Measurements from ENCODE around the gene BMAL1. TPM values are rescaled to one million over a fixed set of nuclear protein-coding genes. Genes with fewer than 3 reads are reported as not detected.
"Not testable (repeated sequence)": the region's sequence is repeated elsewhere in the genome, so short reads cannot be mapped to it uniquely, and the experiment has no call there.

The BMAL1 gene
- total RNA-seq, result 43.6 TPM
- long read RNA-seq, transcript ARNTL-203 (20 exons, 2,746 nt), result major isoform, 9 of 83 reads
- long read RNA-seq, transcript ARNTL-201 (20 exons, 2,776 nt), result minor isoform, 6 of 83 reads
- long read RNA-seq, partial matches to known transcripts, result 6 of 83 reads
- long read RNA-seq, other reads (novel, unspliced or antisense), result 60 of 83 reads

- DNase-seq (ENCODE audit: low spot score), result peak; percentile 92
Measured at GRCh38 chr11:13277768-13278608, at the start of gene BMAL1. Gene BMAL1, plus strand, starts transcription at chr11:13277790. Its CDS starts 76,519 bp downstream, at chr11:13354309.

GRCh38 chr11:13228572-13228971 lies 49.0 kb upstream of the BMAL1 start:
- no peak for DNase-seq (ENCODE audit: low spot score)

- no peak for DNase-seq (ENCODE audit: low spot score)
Measured at GRCh38 chr11:13229136-13229535, 48.5 kb upstream of the BMAL1 start.

- no peak for DNase-seq (ENCODE audit: low spot score)
Measured at GRCh38 chr11:13229711-13230318, 47.8 kb upstream of the BMAL1 start.

- DNase-seq (ENCODE audit: low spot score), result no peak
Measured at GRCh38 chr11:13233173-13233745, 44.3 kb upstream of the BMAL1 start.

GRCh38 chr11:13235895-13236294 lies 41.7 kb upstream of the BMAL1 start:
- DNase-seq (ENCODE audit: low spot score), result no peak

GRCh38 chr11:13236626-13237025 lies 41.0 kb upstream of the BMAL1 start:
- DNase-seq (ENCODE audit: low spot score), result no peak

- no peak for DNase-seq (ENCODE audit: low spot score)
Measured at GRCh38 chr11:13237761-13238160, 39.8 kb upstream of the BMAL1 start.

GRCh38 chr11:13238879-13239514 lies 38.6 kb upstream of the BMAL1 start:
- no peak for DNase-seq (ENCODE audit: low spot score)

- DNase-seq (ENCODE audit: low spot score), result no peak
Measured at GRCh38 chr11:13242564-13242963, 35.0 kb upstream of the BMAL1 start.

- DNase-seq (ENCODE audit: low spot score), result no peak
Measured at GRCh38 chr11:13247606-13248296, 29.8 kb upstream of the BMAL1 start.

- no peak for DNase-seq (ENCODE audit: low spot score)
Measured at GRCh38 chr11:13249177-13249576, 28.4 kb upstream of the BMAL1 start.

- DNase-seq (ENCODE audit: low spot score), result no peak
Measured at GRCh38 chr11:13249992-13250391, 27.6 kb upstream of the BMAL1 start.

GRCh38 chr11:13251966-13252365 lies 25.6 kb upstream of the BMAL1 start:
- DNase-seq (ENCODE audit: low spot score), result no peak

GRCh38 chr11:13252438-13252837 lies 25.2 kb upstream of the BMAL1 start:
- no peak for DNase-seq (ENCODE audit: low spot score)

GRCh38 chr11:13256216-13256615 lies 21.4 kb upstream of the BMAL1 start:
- no peak for DNase-seq (ENCODE audit: low spot score)

- DNase-seq (ENCODE audit: low spot score), result not testable (repeated sequence)
Measured at GRCh38 chr11:13258061-13258460, 19.5 kb upstream of the BMAL1 start.

GRCh38 chr11:13258855-13259254 lies 18.7 kb upstream of the BMAL1 start:
- DNase-seq (ENCODE audit: low spot score), result no peak

- no peak for DNase-seq (ENCODE audit: low spot score)
Measured at GRCh38 chr11:13259374-13259773, 18.2 kb upstream of the BMAL1 start.

GRCh38 chr11:13260201-13260962 lies 17.2 kb upstream of the BMAL1 start:
- DNase-seq (ENCODE audit: low spot score), result no peak

Data from mesenteric fat pad (tissue), 1 donor.